ENCODE measurements around the gene TNS2. TPM values are rescaled to one million over a fixed set of nuclear protein-coding genes. Genes with fewer than 3 reads are reported as not detected.

The TNS2 gene
- total and polyA plus RNA-seq, 9 of the 15 experiments (the other 6 are each of a cell fraction or from before 2014, with no cell fraction given), result 0.28 to 3.1 (median 1.2) TPM; not detected in 1

GRCh38 chr12:53099071-53099882, 49.4 kb downstream of the TNS2 start (continued):
- TF ChIP-seq EP300 (IDR thresholded peaks at IDR 0.05; ENCODE audit: low read length) (peak; percentile 49; the same call in 1 of the 2 replicates), POLR2G (IDR thresholded peaks at IDR 0.05; ENCODE audit: low read depth, low read length) (no peak), DLX4 (CRISPR knock-in tag; IDR thresholded peaks at IDR 0.05) (no peak), MAZ (CRISPR knock-in tag; conservative IDR thresholded peaks at IDR 0.05 in 1 of 2, IDR thresholded peaks at IDR 0.05 in 1 of 2) (peak; percentile 58 to 86), NR0B1 (IDR thresholded peaks at IDR 0.05; ENCODE audit: partially characterized antibody) (no peak), POLR2AphosphoS2 (IDR thresholded peaks at IDR 0.05; ENCODE audit: low read length) (no peak), ZBTB7A (IDR thresholded peaks at IDR 0.05; ENCODE audit: borderline replicate concordance, control insufficient read depth, low read depth, low read length) (peak; percentile 96), ZMIZ1 (IDR thresholded peaks at IDR 0.05; ENCODE audit: low read depth in 2 of 2, low read length in 2 of 2) (no peak), ZNF140 (CRISPR knock-in tag; IDR thresholded peaks at IDR 0.05) (no peak), CTCF (IDR thresholded peaks at IDR 0.05 in 2 of 3, conservative IDR thresholded peaks at IDR 0.05 in 1 of 3; ENCODE audit: insufficient read depth in 2 of 3, low read depth in 1 of 3, low read length in 3 of 3) (peak; percentile 94 to 96 (median 94)), E2F3 (CRISPR knock-in tag; IDR thresholded peaks at IDR 0.05) (no peak), POU5F1 (IDR thresholded peaks at IDR 0.05; ENCODE audit: borderline replicate concordance, low read depth, low read length, partially characterized antibody) (no peak), BCOR (IDR thresholded peaks at IDR 0.05) (no peak), CTCFL (IDR thresholded peaks at IDR 0.05; ENCODE audit: borderline replicate concordance, insufficient read depth, low read depth, low read length, poor library complexity, severe bottlenecking) (peak; percentile 35)
